Glutamatergic neuron (in vitro differentiated cells): ENCODE data around the gene PCDHGA1. TPM values are rescaled to one million over a fixed set of nuclear protein-coding genes. Genes with fewer than 3 reads are reported as not detected.
A peak's percentile ranks its signal among the peaks of the same experiment; 100 is the strongest.
"Not testable (repeated sequence)": the region's sequence is repeated elsewhere in the genome, so short reads cannot be mapped to it uniquely, and the experiment has no call there.

Experiments
- DNase-seq: peaks from one replicate; pipeline ENCODE4 v3.0.0; 2022
- H3K27ac Mint-ChIP-seq: one replicate; pipeline ENCODE4 v1.8.0; 2020; ENCODE audit warnings: mild to moderate bottlenecking, mixed read lengths, inconsistent platforms; ENCODE audit not compliant: unreplicated experiment
- H3K27me3 Mint-ChIP-seq: one replicate; pipeline ENCODE4 v1.8.0; 2020; ENCODE audit warnings: mild to moderate bottlenecking, moderate library complexity, mixed read lengths, inconsistent platforms; ENCODE audit not compliant: unreplicated experiment
- H3K36me3 Mint-ChIP-seq: one replicate; pipeline ENCODE4 v1.8.0; 2020; ENCODE audit warnings: mild to moderate bottlenecking, mixed read lengths, inconsistent platforms; ENCODE audit not compliant: unreplicated experiment
- H3K4me1 Mint-ChIP-seq: one replicate; pipeline ENCODE4 v1.8.0; 2020; ENCODE audit warnings: mild to moderate bottlenecking, low read depth, mixed read lengths, inconsistent platforms; ENCODE audit not compliant: unreplicated experiment
- H3K4me3 Mint-ChIP-seq: one replicate; pipeline ENCODE4 v1.8.0; 2020; ENCODE audit warnings: mild to moderate bottlenecking, mixed read lengths, inconsistent platforms; ENCODE audit not compliant: unreplicated experiment
- H3K9me3 Mint-ChIP-seq: one replicate; pipeline ENCODE4 v1.8.0; 2020; ENCODE audit warnings: mild to moderate bottlenecking, moderate library complexity, mixed read lengths, inconsistent platforms; ENCODE audit not compliant: unreplicated experiment
- CTCF ChIP-seq: fragments of 200-600 bp; sonication (generic); IDR thresholded peaks from one replicate; pipeline ENCODE4 v1.5.0; 2021; ENCODE audit not compliant: partially characterized antibody, unreplicated experiment
- total RNA-seq: library from RNA; stranded (reverse); fragmentation: NEBNext Ultra II Directional; extraction: Animal tissue kit (Norgen Biotek cat#: 25700); gene quantifications from one replicate; pipeline ENCODE4 v1.2.1, GENCODE V29; 2021; ENCODE audit not compliant: unreplicated experiment

Gene PCDHGA1
- total RNA-seq, 1 donor from 2014 or later = 4.6 TPM

DNA sequence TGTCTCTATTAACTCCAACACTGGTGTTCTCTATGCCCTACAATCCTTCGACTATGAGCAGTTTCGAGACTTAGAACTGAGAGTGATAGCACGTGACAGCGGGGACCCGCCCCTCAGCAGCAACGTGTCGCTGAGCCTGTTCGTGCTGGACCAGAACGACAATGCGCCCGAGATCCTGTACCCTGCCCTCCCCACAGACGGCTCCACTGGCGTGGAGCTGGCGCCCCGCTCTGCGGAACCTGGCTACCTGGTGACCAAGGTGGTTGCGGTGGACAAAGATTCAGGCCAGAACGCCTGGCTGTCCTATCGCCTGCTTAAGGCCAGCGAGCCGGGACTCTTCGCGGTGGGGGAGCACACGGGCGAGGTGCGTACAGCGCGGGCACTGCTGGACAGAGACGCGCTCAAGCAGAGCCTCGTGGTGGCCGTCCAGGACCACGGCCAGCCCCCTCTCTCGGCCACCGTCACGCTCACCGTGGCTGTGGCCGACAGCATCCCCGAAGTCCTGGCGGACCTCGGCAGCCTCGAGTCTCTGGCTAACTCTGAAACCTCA is 92.5 kb downstream of the PCDHGA1 start:
- DNase-seq = no peak
- Mint-ChIP-seq H3K4me3 (no peak overlapping the region), H3K27me3 (peaks cover 23% of the 10 kb centered on the region), H3K4me1 (no peaks in the 10 kb centered on the region), H3K9me3 (peaks cover 57% of the 10 kb centered on the region), H3K36me3 (peaks cover 88% of the 10 kb centered on the region), H3K27ac (peak overlapping the region; percentile 12)
- no peak for TF ChIP-seq CTCF

DNA sequence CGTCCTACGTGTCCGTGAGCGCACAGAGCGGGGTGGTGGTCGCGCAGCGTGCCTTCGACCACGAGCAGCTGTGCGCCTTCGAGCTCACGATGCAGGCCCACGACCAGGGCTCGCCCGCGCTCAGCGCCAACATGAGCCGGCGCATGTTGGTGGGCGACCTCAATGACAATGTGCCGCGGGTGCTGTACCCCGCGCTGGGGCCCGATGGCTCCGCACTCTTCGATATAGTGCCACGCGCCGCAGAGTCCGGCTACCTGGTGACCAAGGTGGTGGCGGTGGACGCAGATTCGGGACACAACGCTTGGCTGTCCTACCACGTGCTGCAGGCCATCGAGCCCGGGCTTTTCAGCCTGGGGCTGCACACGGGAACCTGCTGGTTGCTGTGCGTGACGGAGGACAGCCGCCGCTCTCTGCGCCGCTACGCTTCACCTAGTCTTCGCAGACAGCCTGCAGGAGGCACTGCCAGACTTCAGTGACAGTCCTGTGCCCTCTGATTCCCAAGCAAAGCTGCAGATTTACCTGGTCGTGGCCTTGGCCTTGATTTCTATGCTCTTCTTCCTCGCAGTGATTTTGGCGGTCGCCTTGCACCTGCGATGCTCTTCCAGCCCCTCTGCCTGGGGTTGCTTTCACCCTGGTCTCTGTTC is 97.6 kb downstream of the PCDHGA1 start:
- Mint-ChIP-seq H3K4me1 (no peaks in the 10 kb centered on the region), H3K36me3 (peaks cover 83% of the 10 kb centered on the region), H3K27ac (no peak overlapping the region), H3K9me3 (peaks cover 47% of the 10 kb centered on the region), H3K4me3 (peak overlapping the region; percentile 20), H3K27me3 (peaks cover 12% of the 10 kb centered on the region)
- no peak for TF ChIP-seq CTCF
- DNase-seq = no peak

DNA sequence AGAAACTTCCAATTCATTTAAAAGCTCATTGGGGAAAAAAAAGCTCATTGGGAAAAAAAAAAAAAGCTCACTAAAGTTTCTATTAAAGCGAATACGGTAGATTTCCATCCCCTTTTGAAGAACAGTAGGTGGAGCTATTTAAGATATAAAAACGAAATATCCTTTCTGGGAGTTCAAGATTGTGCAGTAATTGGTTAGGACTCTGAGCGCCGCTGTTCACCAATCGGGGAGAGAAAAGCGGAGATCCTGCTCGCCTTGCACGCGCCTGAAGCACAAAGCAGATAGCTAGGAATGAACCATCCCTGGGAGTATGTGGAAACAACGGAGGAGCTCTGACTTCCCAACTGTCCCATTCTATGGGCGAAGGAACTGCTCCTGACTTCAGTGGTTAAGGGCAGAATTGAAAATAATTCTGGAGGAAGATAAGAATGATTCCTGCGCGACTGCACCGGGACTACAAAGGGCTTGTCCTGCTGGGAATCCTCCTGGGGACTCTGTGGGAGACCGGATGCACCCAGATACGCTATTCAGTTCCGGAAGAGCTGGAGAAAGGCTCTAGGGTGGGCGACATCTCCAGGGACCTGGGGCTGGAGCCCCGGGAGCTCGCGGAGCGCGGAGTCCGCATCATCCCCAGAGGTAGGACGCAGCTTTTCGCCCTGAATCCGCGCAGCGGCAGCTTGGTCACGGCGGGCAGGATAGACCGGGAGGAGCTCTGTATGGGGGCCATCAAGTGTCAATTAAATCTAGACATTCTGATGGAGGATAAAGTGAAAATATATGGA is 100.2 kb downstream of the PCDHGA1 start, which contains the start of gene PCDHGA12:
PCDHGA12 (plus strand) TSS at position 176 of the 782 bp plus-strand sequence; CDS start at position 429, 253 bp downstream.
- H3K4me3 Mint-ChIP-seq = no peak within 1 kb of the TSS
- peaks cover 74% of the 10 kb centered on the region for H3K36me3 Mint-ChIP-seq
- no peaks in the 10 kb centered on the region for H3K4me1 Mint-ChIP-seq
- peaks cover 14% of the 10 kb centered on the region for H3K27me3 Mint-ChIP-seq
- no peak for TF ChIP-seq CTCF
- H3K9me3 Mint-ChIP-seq = peaks cover 45% of the 10 kb centered on the region
- DNase-seq = no peak
- H3K27ac Mint-ChIP-seq = no peak within 1 kb of the TSS

- DNase-seq = no peak
- Mint-ChIP-seq H3K4me1 (no peaks in the 10 kb centered on the region), H3K27ac (no peak overlapping the region), H3K36me3 (peaks cover 71% of the 10 kb centered on the region), H3K4me3 (no peak overlapping the region), H3K9me3 (peaks cover 45% of the 10 kb centered on the region), H3K27me3 (peaks cover 14% of the 10 kb centered on the region)
- no peak for TF ChIP-seq CTCF
These were observed 101.0 kb downstream of the PCDHGA1 start for GRCh38 chr5:141431286-141431685.

DNA sequence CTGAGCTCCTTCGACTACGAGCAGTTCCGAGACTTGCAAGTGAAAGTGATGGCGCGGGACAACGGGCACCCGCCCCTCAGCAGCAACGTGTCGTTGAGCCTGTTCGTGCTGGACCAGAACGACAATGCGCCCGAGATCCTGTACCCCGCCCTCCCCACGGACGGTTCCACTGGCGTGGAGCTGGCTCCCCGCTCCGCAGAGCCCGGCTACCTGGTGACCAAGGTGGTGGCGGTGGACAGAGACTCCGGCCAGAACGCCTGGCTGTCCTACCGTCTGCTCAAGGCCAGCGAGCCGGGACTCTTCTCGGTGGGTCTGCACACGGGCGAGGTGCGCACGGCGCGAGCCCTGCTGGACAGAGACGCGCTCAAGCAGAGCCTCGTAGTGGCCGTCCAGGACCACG is 102.0 kb downstream of the PCDHGA1 start:
- DNase-seq, H3K4me3 Mint-ChIP-seq, H3K27ac Mint-ChIP-seq, H3K4me1 Mint-ChIP-seq: not testable (repeated sequence)
- peaks cover 37% of the 10 kb centered on the region for H3K9me3 Mint-ChIP-seq
- peaks cover 67% of the 10 kb centered on the region for H3K36me3 Mint-ChIP-seq
- peaks cover 14% of the 10 kb centered on the region for H3K27me3 Mint-ChIP-seq

DNA sequence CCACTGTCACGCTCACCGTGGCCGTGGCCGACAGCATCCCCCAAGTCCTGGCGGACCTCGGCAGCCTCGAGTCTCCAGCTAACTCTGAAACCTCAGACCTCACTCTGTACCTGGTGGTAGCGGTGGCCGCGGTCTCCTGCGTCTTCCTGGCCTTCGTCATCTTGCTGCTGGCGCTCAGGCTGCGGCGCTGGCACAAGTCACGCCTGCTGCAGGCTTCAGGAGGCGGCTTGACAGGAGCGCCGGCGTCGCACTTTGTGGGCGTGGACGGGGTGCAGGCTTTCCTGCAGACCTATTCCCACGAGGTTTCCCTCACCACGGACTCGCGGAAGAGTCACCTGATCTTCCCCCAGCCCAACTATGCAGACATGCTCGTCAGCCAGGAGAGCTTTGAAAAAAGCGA is 102.4 kb downstream of the PCDHGA1 start:
- H3K4me1 Mint-ChIP-seq, DNase-seq, H3K4me3 Mint-ChIP-seq: not testable (repeated sequence)
- H3K27me3 Mint-ChIP-seq = peaks cover 14% of the 10 kb centered on the region
- peaks cover 37% of the 10 kb centered on the region for H3K9me3 Mint-ChIP-seq
- peaks cover 63% of the 10 kb centered on the region for H3K36me3 Mint-ChIP-seq
- H3K27ac Mint-ChIP-seq = peak overlapping the region; percentile 28
